ENCODE data around the gene ST7.

The ST7 gene

GRCh38 chr7:117145333-117145732 lies 192.0 kb downstream of the ST7 start:
- no peaks in the 10 kb centered on the region for H3F3A ChIP-seq (ENCODE audit: low read depth)

GRCh38 chr7:117146059-117146458 lies 192.8 kb downstream of the ST7 start:
- H3F3A ChIP-seq (ENCODE audit: low read depth), result no peaks in the 10 kb centered on the region
- H3K4me1 ChIP-seq (ENCODE audit: insufficient read depth, low read length, poor library complexity, severe bottlenecking), result no peaks in the 10 kb centered on the region

More at GRCh38 chr7:117145333-117145732, 192.0 kb downstream of the ST7 start:
- Histone ChIP-seq H3K4me3 (ENCODE audit: low read length, poor library complexity, severe bottlenecking) (no peak overlapping the region), H3K36me3 (ENCODE audit: insufficient read depth, low read length) (no peaks in the 10 kb centered on the region), H3K79me2 (ENCODE audit: insufficient read depth, low read length) (no peaks in the 10 kb centered on the region), H3K9me2 (replicated peaks; ENCODE audit: low read depth, low read length) (no peaks in the 10 kb centered on the region), H3K9ac (ENCODE audit: low read depth, low read length, poor library complexity, severe bottlenecking) (no peak overlapping the region), H3K4me1 (ENCODE audit: insufficient read depth, low read length, poor library complexity, severe bottlenecking) (no peaks in the 10 kb centered on the region), H3K4me2 (ENCODE audit: low read depth, low read length, poor library complexity, severe bottlenecking) (no peak overlapping the region), H2AFZ (ENCODE audit: low read length) (no peak overlapping the region), H3K27me3 (ENCODE audit: insufficient read depth, low read length, poor library complexity, severe bottlenecking) (no peaks in the 10 kb centered on the region), H4K20me1 (ENCODE audit: insufficient read depth, low read length, poor library complexity, severe bottlenecking) (no peaks in the 10 kb centered on the region), H3K9me3 (ENCODE audit: insufficient read depth, low read depth, low read length) (no peaks in the 10 kb centered on the region)
- no peak for TF ChIP-seq CTCF (conservative IDR thresholded peaks at IDR 0.05; ENCODE audit: low read length)
- TF ChIP-seq EZH2phosphoT487 (IDR thresholded peaks at IDR 0.05; ENCODE audit: borderline replicate concordance), result no peak

GRCh38 chr7:117146511-117146910 lies 193.2 kb downstream of the ST7 start:
- Histone ChIP-seq H3K9ac (ENCODE audit: low read depth, low read length, poor library complexity, severe bottlenecking) (no peak overlapping the region), H3K27me3 (ENCODE audit: insufficient read depth, low read length, poor library complexity, severe bottlenecking) (no peaks in the 10 kb centered on the region), H3K4me1 (ENCODE audit: insufficient read depth, low read length, poor library complexity, severe bottlenecking) (no peaks in the 10 kb centered on the region), H3K9me3 (ENCODE audit: insufficient read depth, low read depth, low read length) (no peaks in the 10 kb centered on the region), H3K79me2 (ENCODE audit: insufficient read depth, low read length) (no peaks in the 10 kb centered on the region), H3K4me3 (ENCODE audit: low read length, poor library complexity, severe bottlenecking) (no peak overlapping the region), H3F3A (ENCODE audit: low read depth) (no peaks in the 10 kb centered on the region), H3K4me2 (ENCODE audit: low read depth, low read length, poor library complexity, severe bottlenecking) (no peak overlapping the region), H3K9me2 (replicated peaks; ENCODE audit: low read depth, low read length) (no peaks in the 10 kb centered on the region), H2AFZ (ENCODE audit: low read length) (no peak overlapping the region), H4K20me1 (ENCODE audit: insufficient read depth, low read length, poor library complexity, severe bottlenecking) (no peaks in the 10 kb centered on the region), H3K36me3 (ENCODE audit: insufficient read depth, low read length) (no peaks in the 10 kb centered on the region)
- TF ChIP-seq EZH2phosphoT487 (IDR thresholded peaks at IDR 0.05; ENCODE audit: borderline replicate concordance), result no peak
- no peak for TF ChIP-seq CTCF (conservative IDR thresholded peaks at IDR 0.05; ENCODE audit: low read length)

More at GRCh38 chr7:117146059-117146458, 192.8 kb downstream of the ST7 start:
- Histone ChIP-seq H3K27me3 (ENCODE audit: insufficient read depth, low read length, poor library complexity, severe bottlenecking) (no peaks in the 10 kb centered on the region), H3K9ac (ENCODE audit: low read depth, low read length, poor library complexity, severe bottlenecking) (no peak overlapping the region), H3K79me2 (ENCODE audit: insufficient read depth, low read length) (no peaks in the 10 kb centered on the region), H2AFZ (ENCODE audit: low read length) (no peak overlapping the region), H3K9me2 (replicated peaks; ENCODE audit: low read depth, low read length) (no peaks in the 10 kb centered on the region), H4K20me1 (ENCODE audit: insufficient read depth, low read length, poor library complexity, severe bottlenecking) (no peaks in the 10 kb centered on the region), H3K4me3 (ENCODE audit: low read length, poor library complexity, severe bottlenecking) (no peak overlapping the region), H3K36me3 (ENCODE audit: insufficient read depth, low read length) (no peaks in the 10 kb centered on the region), H3K9me3 (ENCODE audit: insufficient read depth, low read depth, low read length) (no peaks in the 10 kb centered on the region), H3K4me2 (ENCODE audit: low read depth, low read length, poor library complexity, severe bottlenecking) (no peak overlapping the region)
- TF ChIP-seq EZH2phosphoT487 (IDR thresholded peaks at IDR 0.05; ENCODE audit: borderline replicate concordance) (no peak), CTCF (conservative IDR thresholded peaks at IDR 0.05; ENCODE audit: low read length) (no peak)
